KG1 (cell line): ENCODE measurements around the gene DCAF4.
A peak's percentile ranks its signal among the peaks of the same experiment; 100 is the strongest.
"Not testable (repeated sequence)": the region's sequence is repeated elsewhere in the genome, so short reads cannot be mapped to it uniquely, and the experiment has no call there.

ENCODE experiments used
- DNase-seq: peaks from one replicate; lab custom pipeline; 2025; lab: John Stamatoyannopoulos, UW

DCAF4 gene

DNA sequence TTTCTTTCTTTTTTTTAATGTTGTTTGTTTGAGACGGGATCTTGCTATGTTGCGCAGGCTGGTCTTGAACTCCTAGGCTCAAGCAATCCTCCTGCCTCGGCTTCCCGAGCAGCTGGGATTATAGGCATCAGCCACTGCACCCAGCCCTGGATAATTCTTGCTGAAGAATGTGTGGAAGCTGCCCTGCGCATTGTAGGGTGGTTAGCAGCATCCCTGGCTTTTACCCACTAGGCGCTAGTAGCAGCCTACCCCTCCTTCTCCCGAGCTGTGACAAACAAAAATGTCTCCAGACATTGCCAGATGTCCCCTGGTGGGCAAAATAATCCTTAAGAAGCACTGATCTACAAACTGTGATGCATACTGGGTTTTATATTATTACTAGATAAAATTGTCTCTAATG is 6.6 kb downstream of the DCAF4 start:
- DNase-seq = no peak

DNA sequence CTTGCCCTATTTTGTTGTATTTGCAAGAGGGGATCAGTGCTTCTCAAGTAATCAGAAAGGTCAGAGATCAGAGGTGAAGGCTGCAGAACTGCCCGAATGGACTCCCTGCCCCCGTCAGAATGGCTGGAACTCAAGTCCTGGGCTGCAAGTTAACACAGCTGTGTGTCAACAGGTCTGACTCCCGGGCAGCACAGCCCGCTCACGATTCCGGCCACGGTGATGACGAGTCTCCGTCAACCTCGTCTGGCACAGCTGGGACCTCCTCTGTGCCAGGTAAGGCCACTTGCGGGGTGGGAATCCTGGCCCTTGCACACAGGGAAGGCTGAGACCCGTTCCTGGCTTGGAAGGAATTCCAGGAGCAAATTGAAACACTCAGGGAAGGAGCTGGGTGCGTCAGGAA is 13.4 kb downstream of the DCAF4 start:
- DNase-seq = no peak

DNA sequence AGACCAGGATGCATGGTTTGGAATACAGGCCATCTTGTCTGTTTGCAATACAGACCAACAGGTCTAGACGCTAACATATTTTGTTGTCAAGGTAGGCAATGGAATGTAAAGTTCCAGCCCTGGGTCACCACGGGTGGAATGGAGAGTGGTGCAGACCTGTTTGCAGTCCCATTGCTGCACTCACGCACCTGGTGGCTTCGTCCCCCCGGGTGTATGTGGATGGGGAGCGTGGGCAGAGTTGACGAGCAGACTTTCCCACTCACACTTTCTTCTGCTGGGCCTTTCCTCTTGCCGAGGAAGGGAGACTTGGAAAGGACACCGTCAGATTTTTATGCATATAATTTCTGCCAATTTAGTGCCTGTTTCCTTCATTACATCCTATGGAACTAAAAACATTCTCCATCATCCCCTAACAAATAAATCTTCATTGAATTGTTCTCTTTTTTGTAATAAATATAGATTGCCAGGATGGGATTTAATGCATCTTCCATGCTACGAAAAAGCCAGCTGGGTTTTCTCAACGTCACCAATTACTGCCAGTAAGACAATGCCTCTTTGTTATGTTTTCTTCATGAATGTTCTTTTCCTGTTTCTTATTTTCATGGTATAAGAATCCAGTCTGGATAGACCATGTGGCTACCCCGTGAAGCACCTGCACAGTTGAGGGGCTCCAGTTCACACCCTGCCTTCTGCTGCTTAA is 15.2 kb downstream of the DCAF4 start:
- DNase-seq = no peak

DNA sequence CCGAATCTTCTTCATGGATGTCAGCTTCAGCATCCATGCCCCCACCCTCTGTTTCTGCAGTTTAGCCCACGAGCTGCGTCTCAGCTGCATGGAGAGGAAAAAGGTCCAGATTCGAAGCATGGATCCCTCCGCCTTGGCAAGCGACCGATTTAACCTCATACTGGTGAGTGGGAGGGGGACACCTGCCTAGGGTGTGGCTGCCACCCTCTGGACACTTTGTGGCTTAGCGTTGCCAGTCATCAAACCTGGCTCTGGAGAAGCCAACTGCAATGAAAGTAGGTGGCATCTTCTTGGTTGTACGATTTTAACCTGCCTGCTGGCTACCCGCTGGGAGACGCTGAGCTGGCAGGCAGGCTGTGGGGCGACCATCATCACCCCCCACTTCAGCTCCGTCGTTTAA is 16.7 kb downstream of the DCAF4 start:
- no peak for DNase-seq

DNA sequence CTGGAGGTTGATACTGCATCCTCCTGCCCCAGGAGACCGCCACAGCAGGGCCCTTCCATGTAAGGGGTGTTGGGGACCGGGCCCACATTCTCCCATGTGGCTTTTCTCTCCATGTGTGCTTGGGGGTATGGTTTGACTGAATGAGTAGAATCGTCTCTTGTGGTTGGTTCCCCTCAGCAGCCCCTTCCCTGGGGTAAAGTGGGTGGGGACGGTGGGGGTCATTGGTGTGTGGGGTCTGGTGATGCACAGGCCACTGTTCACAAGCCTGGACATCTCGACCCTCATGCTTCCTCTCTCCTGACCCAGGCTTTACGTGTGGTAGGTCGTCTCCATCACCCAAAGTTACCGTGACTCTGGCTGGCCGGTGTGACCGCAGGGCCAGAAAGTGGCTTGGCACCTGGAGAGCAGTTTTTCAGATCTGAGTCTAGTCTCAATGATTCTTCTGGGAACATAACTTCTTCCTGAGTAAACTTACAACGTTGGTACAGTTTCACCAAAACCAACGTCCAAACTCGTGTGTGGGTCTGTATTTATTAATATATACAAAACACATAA is 17.7 kb downstream of the DCAF4 start:
- no peak for DNase-seq

DNA sequence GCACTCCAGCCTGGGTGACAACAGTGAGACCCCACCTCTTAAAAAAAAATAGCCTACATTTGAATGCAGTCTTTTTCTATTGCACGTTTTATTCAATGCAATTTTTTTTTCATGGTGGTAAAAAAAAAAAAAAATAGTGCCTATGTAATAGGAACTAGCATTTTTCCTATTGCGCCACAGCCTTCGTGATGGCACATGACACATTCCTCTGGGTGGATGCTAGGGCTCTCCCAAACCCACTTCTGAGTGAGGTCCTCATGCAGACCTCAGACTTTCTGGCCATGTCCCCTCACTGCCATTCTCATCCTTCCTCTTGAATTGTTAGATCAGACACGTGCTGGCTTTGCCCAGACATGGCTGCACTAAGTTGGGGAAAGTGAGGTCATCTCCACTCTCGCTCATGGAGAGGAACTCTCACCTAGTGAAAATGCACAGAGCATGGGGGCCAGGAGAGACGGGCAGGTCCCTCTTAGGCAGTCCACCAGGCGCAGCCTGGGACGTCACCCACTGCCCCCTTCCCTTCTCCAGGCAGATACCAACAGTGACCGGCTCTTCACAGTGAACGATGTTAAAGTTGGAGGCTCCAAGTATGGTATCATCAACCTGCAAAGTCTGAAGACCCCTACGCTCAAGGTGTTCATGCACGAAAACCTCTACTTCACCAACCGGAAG is 19.2 kb downstream of the DCAF4 start:
- no peak for DNase-seq

DNA sequence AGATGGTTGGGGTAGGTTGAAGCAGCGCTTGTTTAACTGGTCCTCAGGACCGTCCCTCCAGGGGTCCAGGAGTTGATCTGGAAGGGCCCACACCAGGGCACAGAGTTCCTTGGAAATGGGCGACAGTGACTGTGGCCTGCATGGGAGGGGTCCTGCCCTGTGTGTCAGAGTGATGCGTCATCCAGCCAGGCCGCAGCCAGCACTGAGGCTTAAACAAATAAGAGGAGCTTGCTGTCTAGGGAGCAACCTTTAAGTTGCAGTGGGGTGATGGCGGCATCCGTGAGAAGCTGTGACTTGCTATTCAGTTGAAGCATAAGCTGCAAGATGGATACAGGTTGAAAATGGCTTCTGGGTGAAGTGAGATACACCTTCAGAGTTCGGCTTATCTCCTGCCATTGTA is 20.2 kb downstream of the DCAF4 start:
- DNase-seq = no peak

DNA sequence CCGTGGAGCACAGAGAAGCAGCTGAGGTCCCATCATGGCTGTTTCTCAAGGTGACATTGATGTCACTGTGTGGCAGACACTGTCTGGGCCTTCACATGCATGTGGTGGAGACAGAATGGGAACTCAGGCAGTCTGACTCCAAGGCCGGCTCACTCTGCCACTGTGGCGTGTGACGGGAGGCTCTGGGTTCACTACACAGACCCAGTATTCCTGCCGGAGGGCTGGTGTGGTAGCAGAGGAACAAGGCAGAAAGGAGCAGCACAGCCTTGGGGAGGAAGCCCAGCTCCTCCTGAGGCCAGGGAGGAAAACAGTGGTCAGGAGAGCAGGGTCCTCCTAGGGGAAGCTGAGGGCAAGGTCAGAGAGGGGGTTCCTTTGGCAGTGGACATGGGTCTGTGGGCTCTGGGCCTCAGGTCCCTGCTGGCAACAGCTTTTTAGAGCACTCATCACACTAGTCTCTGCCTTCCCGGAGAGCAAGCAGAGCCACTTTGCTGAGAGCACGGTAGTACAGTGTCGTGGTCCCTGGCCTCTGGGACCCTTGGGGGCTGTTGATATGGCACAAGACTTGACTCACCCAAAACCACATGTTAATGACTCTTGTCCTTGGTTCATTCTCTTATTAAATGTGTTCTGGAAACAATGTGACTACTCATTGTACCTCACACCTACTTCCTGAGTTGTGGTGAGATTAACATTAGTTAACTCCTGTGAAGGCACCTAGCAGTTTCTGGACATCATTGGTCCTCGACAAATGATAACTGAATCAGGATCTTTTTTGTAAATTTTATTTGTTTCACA is 21.3 kb downstream of the DCAF4 start:
- no peak for DNase-seq

DNA sequence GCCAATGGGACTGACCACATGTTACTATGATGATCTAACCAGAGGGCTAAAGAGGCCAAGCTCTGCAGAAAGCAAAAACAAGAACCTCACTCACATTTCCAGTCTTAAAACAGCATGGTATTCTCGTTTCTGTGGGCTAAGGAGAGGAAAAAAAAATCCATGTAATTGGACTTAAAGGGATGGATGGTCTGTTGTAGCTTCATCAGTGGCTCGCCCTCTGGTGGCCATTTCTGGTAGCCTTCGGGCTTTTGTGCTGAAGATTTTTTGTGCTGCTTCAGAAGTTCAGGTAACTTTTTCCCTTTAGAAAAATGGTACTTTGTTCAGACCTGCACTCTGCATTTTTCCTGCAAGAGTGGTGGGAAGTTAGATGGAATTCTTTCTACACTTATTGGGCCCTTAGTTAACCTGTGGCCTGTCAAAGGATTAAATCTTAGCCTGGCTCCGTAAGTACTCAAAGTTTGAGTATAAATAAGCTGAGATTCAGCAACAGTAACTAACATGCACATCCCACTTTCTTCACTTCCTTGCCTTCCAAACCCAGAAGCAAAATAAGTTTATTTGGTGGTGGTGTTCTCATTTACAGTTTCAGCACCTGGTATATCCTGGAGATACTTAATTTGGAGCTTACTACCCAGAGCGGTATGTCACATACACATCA is 22.3 kb downstream of the DCAF4 start:
- DNase-seq = peak; percentile 40

DNA sequence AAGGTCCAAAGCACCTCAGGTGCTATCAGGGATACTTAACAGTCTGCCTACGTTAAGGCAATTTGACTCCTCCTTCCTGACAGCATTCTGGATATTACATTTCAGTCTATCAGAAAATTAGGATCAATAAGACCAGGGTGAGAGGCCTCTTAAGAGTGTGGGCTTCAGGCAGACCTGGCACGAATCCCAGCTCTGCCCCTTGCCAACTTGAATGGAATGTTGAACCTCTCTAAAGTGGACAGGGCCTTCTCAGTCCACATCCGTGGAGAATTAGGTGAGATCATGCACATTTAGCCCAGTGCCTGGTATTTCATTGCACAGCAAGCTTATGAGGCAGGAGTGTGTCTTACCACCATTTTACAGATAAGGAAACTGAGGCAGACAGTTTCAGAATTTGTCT is 25.9 kb downstream of the DCAF4 start:
- no peak for DNase-seq

DNA sequence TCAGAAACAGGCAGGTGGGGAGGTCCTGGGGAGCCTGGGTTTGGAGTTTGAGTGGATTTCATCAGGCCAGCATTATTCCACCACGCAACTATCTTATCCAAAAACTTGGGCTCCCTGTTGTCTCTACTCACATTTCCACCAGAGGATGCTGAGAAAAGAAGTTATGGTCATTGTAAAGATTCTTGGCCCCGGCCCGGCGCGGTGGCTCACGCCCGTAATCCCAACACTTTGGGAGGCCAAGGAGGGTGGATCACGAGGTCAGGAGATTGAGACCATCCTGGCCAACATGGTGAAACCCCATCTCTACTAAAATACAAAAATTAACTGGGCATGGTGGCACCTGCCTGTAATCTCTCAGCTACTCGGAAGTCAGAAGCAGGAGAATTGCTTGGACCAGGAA is 30.5 kb downstream of the DCAF4 start:
- not testable (repeated sequence) for DNase-seq

DNA sequence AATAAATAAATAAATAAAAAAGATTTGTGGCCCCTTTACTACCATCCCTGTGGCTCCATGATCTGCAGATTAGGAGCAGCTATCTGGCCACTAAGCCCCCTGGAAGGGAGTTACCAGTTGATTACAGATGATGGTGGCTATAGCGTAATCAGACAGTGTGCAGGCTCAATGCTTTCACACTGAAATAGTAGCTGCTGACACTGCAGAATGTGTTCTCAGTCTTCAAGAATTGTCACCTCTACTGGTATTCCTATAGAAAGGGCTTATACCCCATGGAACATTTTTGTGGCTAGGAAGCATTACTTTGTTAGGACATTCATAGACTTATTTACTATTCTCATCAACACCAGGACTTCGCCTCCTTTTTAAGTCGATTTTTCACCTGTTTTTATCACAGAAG is 30.9 kb downstream of the DCAF4 start:
- no peak for DNase-seq

DNA sequence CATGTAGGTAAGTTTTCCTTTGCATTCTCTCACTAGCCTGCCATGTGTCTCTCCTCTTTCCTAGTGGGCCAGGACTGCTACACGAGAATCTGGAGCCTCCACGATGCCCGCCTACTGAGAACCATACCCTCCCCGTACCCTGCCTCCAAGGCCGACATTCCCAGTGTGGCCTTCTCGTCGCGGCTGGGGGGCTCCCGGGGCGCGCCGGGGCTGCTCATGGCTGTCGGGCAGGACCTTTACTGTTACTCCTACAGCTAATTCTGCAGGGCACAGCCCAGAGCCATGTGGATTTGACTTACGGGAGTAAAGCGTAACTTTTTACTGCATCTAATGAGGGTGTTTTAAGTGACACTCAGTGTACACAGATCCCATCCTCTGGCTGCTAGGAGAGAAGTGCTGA is 32.3 kb downstream of the DCAF4 start:
- DNase-seq = no peak

DNA sequence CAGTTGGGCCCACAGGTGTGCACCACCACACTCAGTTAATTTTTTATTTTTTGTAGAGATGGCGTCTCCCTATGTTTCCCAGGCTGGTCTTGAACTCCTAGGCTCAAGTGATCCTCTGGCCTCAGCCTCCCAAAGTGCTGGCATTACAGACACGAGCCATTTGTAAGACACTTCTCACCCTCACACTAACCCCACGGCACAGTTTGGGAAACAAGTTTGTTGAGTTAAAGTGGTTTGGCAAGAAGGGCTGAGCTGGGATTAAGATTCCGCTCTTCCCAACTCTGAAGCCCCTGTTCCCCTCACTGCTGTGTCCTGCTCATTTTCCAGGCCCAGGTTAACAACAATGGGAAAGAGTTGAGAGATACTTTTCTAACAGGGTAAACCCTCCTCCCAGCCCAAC is 34.8 kb downstream of the DCAF4 start:
- not testable (repeated sequence) for DNase-seq

DNA sequence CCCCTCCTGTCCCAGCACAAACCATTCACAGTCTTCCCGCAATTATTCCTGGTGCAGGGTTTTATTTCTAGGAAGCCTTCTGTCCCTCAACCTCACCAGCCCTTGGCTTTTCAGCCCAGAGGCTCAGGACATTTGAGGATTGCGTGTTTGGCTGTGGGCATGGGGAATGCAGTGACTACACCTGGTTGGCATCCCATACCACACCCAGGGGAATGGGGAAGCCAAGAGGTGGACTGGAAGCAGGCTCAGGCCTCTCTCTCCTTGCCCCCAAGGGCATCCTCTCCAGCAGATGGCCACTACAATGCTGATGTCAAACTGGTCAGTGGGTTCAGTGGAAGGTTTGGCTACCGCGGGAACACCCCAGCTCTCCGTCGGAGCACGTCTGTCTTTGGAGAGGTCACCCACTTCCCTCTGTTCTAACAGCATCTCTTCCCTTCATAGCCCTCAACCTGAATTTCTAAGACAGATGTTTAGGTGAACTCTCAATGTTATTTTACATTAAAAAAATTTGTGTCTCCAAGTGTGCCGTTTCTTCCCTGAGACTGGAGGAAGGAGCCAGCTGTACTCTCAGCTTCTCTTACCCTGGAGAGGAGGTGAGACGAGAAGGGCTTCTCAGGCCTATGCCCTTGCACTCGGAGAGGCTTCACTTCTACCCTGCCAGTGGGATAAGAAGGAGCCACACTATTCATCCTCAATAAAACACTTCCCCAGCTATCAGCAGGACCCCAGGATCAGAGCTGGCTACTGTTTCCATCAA is 35.5 kb downstream of the DCAF4 start:
- DNase-seq = no peak

DNA sequence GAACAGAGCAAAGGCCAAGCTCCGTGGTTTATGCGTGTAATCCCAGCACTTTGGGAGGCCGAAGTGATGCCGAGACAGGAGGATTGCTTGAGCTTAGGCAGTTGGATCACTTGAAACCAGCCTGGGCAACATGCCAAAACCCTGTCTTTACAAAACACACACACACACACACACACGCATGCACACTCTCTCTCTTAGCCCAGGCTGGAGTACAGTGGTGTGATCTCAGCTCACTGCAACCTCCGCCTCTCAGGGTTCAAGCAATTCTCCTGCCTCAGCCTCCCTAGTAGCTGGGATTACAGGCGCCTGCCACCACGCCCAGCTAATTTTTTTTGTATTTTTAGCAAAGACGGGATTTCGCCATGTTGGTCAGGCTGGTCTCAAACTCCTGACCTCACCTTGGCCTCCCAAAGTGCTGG is 36.1 kb downstream of the DCAF4 start:
- DNase-seq = not testable (repeated sequence)

DNA sequence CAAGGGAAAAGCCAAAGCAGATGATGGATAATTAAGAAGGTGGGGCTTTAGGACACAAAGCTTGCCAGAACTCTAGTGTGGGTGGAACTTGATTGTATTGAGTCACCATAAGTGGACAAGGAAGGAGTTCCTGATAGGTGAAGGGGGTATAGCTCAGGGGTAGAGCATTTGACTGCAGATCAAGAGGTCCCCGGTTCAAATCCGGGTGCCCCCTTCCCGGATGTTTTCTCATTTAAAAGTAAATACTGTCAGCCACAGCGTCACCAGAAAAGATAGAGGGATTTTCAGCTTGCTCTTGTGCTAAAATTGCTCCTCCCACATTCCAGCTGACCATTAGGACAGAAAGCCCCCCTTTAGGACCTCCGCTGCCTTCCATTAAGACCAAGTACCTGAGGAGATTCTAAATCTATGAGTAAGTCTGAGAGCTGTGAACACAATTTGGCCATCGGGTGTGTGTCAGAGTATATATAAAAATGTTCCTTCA is 36.6 kb downstream of the DCAF4 start:
- no peak for DNase-seq

DNA sequence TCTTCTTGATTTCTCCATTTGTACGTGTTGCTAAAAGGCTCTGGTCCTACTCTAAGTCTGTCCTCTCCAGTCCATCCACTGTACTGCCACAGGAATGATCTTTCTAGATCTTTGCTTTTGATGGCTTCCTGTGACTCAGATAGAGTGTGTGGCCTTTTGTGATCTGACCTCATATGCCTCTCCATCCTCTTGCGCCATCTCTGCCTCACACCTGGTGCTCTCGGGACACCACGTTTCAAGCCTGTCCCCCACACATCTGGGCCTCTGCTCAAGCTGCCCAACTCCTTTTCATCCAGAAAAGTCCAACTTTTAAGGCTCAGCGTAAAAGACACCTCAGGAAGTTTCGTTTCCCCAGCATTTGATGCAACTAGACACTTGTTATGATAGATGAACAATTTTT is 39.0 kb downstream of the DCAF4 start:
- DNase-seq = no peak

DNA sequence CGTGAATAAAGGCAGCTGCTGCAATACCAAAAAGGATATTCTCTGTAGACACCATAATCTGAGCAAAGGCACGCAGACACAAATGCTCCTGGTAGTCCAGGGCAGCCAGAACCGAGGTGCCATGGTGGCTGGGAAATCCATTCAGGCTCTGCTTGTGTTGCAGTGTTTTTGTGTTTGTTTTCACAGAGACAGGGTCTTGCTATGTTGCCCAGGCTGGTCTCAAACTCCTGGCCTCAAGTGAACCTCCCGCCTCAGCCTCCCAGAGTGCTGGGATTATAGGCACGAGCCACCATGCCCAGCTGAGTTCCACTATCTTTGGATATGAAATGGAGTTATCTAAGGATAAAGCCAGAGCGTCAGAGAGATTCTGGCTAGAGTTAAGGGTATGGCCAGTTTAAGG is 39.8 kb downstream of the DCAF4 start:
- DNase-seq = no peak

DNA sequence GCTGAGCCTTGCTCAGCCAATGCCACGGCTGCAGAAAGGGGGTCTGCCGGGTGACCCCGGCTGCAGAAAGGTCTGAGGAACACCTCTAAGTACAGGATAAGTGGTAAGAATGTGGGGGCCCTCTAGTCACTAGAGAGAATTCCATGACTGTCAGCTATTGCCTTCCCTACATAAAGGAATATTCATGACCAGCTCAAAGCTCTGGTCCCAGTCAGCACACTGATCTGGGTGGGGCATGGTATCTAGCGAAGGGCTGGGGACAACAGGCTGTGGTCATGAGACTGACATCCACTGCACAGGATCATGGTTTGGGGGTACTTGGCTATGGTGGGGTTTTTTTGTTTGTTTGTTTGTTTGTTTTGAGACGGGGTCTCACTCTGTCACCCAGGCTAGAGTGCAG is 42.1 kb downstream of the DCAF4 start:
- no peak for DNase-seq

DNA sequence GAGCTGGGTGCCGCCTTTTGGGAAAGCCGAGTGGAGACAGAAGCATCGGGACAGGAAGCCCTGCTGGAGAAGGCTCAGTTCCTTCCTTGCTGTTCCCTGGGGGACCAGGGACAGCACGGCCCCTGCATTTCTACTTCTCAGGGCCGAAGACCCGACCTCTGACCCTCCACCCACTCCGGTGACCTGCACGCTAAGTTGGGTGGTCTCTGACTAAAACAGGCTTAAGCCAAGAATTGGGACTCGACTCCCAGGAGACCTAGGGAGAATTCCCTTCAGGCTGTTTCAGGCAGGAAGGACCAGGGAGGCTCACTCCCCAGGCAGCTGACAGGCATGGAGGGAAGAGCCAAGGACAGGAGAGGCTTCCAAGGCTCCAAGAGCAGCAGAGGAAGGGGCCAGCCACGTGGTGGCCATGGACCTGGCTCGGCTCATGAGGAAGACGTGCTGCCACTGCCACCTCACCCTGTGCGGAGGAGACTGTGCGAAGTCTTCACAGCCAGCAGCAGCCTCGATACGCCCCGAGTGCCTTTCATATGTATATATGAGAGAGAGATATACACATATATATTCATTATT is 43.9 kb downstream of the DCAF4 start:
- no peak for DNase-seq
